Neural cell (in vitro differentiated cells): ENCODE results near the gene NTRK1. TPM values are rescaled to one million over a fixed set of nuclear protein-coding genes. Genes with fewer than 3 reads are reported as not detected.

ENCODE experiments used
- H2AFZ ChIP-seq: fragments of 200-600, 300-800 bp; sonication (generic), shearing (Covaris generic); 2 replicates; pipeline ENCODE4 v1.6.0; 2014; ENCODE audit warnings: low read depth, mild to moderate bottlenecking, antibody characterized with exemption, low read length, moderate library complexity
- H3F3A ChIP-seq: fragments of 200-600 bp; shearing (Covaris generic); 2 replicates; pipeline ENCODE4 v1.6.1; 2016; ENCODE audit warnings: mild to moderate bottlenecking, moderate library complexity, mixed read lengths, antibody characterized with exemption, low read length; ENCODE audit not compliant: insufficient read depth, poor library complexity, severe bottlenecking
- H3K27ac ChIP-seq: fragments of 200-600, 300-800 bp; sonication (generic), shearing (Covaris generic); 2 replicates; pipeline ENCODE4 v1.5.1; 2014; ENCODE audit warnings: mild to moderate bottlenecking, low read length, moderate library complexity
- H3K27me3 ChIP-seq: fragments of 300-800, 200-600 bp; sonication (generic), shearing (Covaris generic); 2 replicates; pipeline ENCODE4 v1.6.0; 2014; ENCODE audit warnings: mild to moderate bottlenecking, low read depth, low read length, moderate library complexity; ENCODE audit not compliant: insufficient read depth
- H3K36me3 ChIP-seq: fragments of 300-800, 200-600 bp; sonication (generic), shearing (Covaris generic); 2 replicates; pipeline ENCODE4 v1.5.1; 2014; ENCODE audit warnings: mild to moderate bottlenecking, antibody characterized with exemption, low read length, moderate library complexity; ENCODE audit not compliant: insufficient read depth
- H3K4me2 ChIP-seq: fragments of 300-800, 200-600 bp; sonication (generic), shearing (Covaris generic); 2 replicates; pipeline ENCODE4 v1.6.0; 2014; ENCODE audit warnings: mild to moderate bottlenecking, low read length
- H3K4me3 ChIP-seq: fragments of 300-800, 200-600 bp; sonication (generic), shearing (Covaris generic); 2 replicates; pipeline ENCODE4 v1.5.1; 2014; ENCODE audit warnings: mild to moderate bottlenecking, low read length, moderate library complexity
- H3K79me2 ChIP-seq: fragments of 200-600 bp; shearing (Covaris generic); replicated peaks from 2 replicates; pipeline ENCODE4 v1.6.0; 2014; ENCODE audit warnings: mild to moderate bottlenecking, low read length, moderate library complexity; ENCODE audit not compliant: insufficient read depth
- H3K9ac ChIP-seq: fragments of 300-800, 200-600 bp; sonication (generic), shearing (Covaris generic); 2 replicates; pipeline ENCODE4 v1.6.1; 2016; ENCODE audit warnings: mild to moderate bottlenecking, low read length, mixed read lengths
- H3K9me2 ChIP-seq: fragments of 200-600 bp; shearing (Covaris generic); 2 replicates; pipeline ENCODE4 v1.6.1; 2016; ENCODE audit warnings: mild to moderate bottlenecking, low read length, mixed read lengths; ENCODE audit not compliant: insufficient read depth
- H3K9me3 ChIP-seq: fragments of 200-600, 300-800 bp; sonication (generic), shearing (Covaris generic); 2 replicates; pipeline ENCODE4 v1.6.1; 2016; ENCODE audit warnings: mild to moderate bottlenecking, mixed run types, low read length, moderate library complexity, mixed read lengths
- H4K20me1 ChIP-seq: fragments of 200-600 bp; shearing (Covaris generic); 2 replicates; pipeline ENCODE4 v1.6.1; 2016; ENCODE audit warnings: mild to moderate bottlenecking, mixed run types; ENCODE audit not compliant: insufficient read depth
- CTCF ChIP-seq: fragments of 450-650 bp; IDR thresholded peaks from 2 replicates; pipeline ENCODE4 v1.5.1; 2014; ENCODE audit warnings: antibody characterized with exemption, mild to moderate bottlenecking, moderate library complexity; ENCODE audit not compliant: poor library complexity, severe bottlenecking
- EP300 ChIP-seq: fragments of 450-650 bp; conservative IDR thresholded peaks from 2 replicates; pipeline ENCODE4 v1.6.1; 2014; ENCODE audit warnings: antibody characterized with exemption, mild to moderate bottlenecking, moderate library complexity; ENCODE audit not compliant: poor library complexity, severe bottlenecking
- EZH2 ChIP-seq: fragments of 200-600, 300-800 bp; shearing (Covaris generic), sonication (generic); IDR thresholded peaks from 2 replicates; pipeline ENCODE4 v1.6.1; 2014; ENCODE audit warnings: antibody characterized with exemption, low read length, borderline replicate concordance, mild to moderate bottlenecking; ENCODE audit not compliant: insufficient read depth, poor library complexity, severe bottlenecking
- MXI1 ChIP-seq: fragments of 450-650 bp; conservative IDR thresholded peaks from 2 replicates; pipeline ENCODE4 v1.6.1; 2014; ENCODE audit warnings: antibody characterized with exemption, mild to moderate bottlenecking; ENCODE audit not compliant: poor library complexity, severe bottlenecking
- POLR2AphosphoS5 ChIP-seq: IDR thresholded peaks from 2 replicates; pipeline ENCODE4 v1.6.1; 2012
- RAD21 ChIP-seq: fragments of 450-650 bp; conservative IDR thresholded peaks from 2 replicates; pipeline ENCODE4 v1.6.1; 2014; ENCODE audit warnings: antibody characterized with exemption, mild to moderate bottlenecking, moderate library complexity
- REST ChIP-seq: IDR thresholded peaks from 2 replicates; pipeline ENCODE4 v1.6.1; 2012; ENCODE audit warnings: borderline replicate concordance
- SMC3 ChIP-seq: fragments of 450-650 bp; conservative IDR thresholded peaks from 2 replicates; pipeline ENCODE4 v1.6.1; 2014; ENCODE audit warnings: antibody characterized with exemption, mild to moderate bottlenecking, moderate library complexity; ENCODE audit not compliant: poor library complexity
- TAF1 ChIP-seq: IDR thresholded peaks from 2 replicates; pipeline ENCODE4 v1.6.1; 2012; ENCODE audit warnings: low read depth
- polyA plus RNA-seq: library from polyadenylated mRNA; depleted of rRNA; stranded (reverse); fragments of >200 nt; gene quantifications from 2 replicates; pipeline ENCODE4 v1.2.3, GENCODE V29; 2014

NTRK1 gene
- polyA plus RNA-seq, 1 donor from 2014 or later = 4.9 TPM

- H3K27me3 ChIP-seq = no peaks in the 10 kb centered on the region
- H3K9me2 ChIP-seq = no peaks in the 10 kb centered on the region
- no peaks in the 10 kb centered on the region for H3K9me3 ChIP-seq
- H3K9ac ChIP-seq = no peak overlapping the region
- H3K4me2 ChIP-seq = no peak overlapping the region
- TF ChIP-seq EP300 = no peak
- H3K36me3 ChIP-seq = no peaks in the 10 kb centered on the region
- H3K4me3 ChIP-seq = no peak overlapping the region
- no peak overlapping the region for H2AFZ ChIP-seq
- no peaks in the 10 kb centered on the region for H3F3A ChIP-seq
- H3K27ac ChIP-seq = no peak overlapping the region
- H3K79me2 ChIP-seq = no peaks in the 10 kb centered on the region
- no peaks in the 10 kb centered on the region for H4K20me1 ChIP-seq
Measured at GRCh38 chr1:156908541-156908940, 47.9 kb downstream of the NTRK1 start.

- no peak overlapping the region for H2AFZ ChIP-seq
- no peaks in the 10 kb centered on the region for H3F3A ChIP-seq
- no peaks in the 10 kb centered on the region for H3K79me2 ChIP-seq
- H3K27me3 ChIP-seq = no peaks in the 10 kb centered on the region
- H3K9me2 ChIP-seq = no peaks in the 10 kb centered on the region
- no peaks in the 10 kb centered on the region for H3K9me3 ChIP-seq
- H3K36me3 ChIP-seq = no peaks in the 10 kb centered on the region
- TF ChIP-seq MXI1 = no peak
- no peak for TF ChIP-seq REST
- no peak for TF ChIP-seq POLR2AphosphoS5
- TF ChIP-seq EP300 = no peak
- TF ChIP-seq CTCF = no peak
- TF ChIP-seq SMC3 = no peak
- no peak for TF ChIP-seq RAD21
- TF ChIP-seq TAF1 = no peak
- no peak for TF ChIP-seq EZH2
- H3K27ac ChIP-seq = no peak overlapping the region
- H4K20me1 ChIP-seq = no peaks in the 10 kb centered on the region
- H3K4me3 ChIP-seq = no peak overlapping the region
- no peak overlapping the region for H3K4me2 ChIP-seq
- no peak overlapping the region for H3K9ac ChIP-seq
Measured at GRCh38 chr1:156908955-156909354, 48.3 kb downstream of the NTRK1 start.

GRCh38 chr1:156909671-156910070 lies 49.0 kb downstream of the NTRK1 start:
- Histone ChIP-seq H3K4me3 (no peak overlapping the region), H3K36me3 (no peaks in the 10 kb centered on the region), H3K27me3 (no peaks in the 10 kb centered on the region), H4K20me1 (no peaks in the 10 kb centered on the region), H3K4me2 (no peak overlapping the region), H3K9ac (no peak overlapping the region), H3K79me2 (no peaks in the 10 kb centered on the region), H3K9me2 (no peaks in the 10 kb centered on the region), H3F3A (no peaks in the 10 kb centered on the region), H3K27ac (no peak overlapping the region), H2AFZ (no peak overlapping the region), H3K9me3 (no peaks in the 10 kb centered on the region)
- no peak for TF ChIP-seq MXI1
- TF ChIP-seq CTCF = no peak
- no peak for TF ChIP-seq EZH2
- TF ChIP-seq RAD21 = no peak
- TF ChIP-seq EP300 = no peak
- no peak for TF ChIP-seq POLR2AphosphoS5
- TF ChIP-seq REST = no peak
- TF ChIP-seq TAF1 = no peak
